HG02610 (cell line): ENCODE data around the gene EIF5A2.
"Not testable (repeated sequence)": the region's sequence is repeated elsewhere in the genome, so short reads cannot be mapped to it uniquely, and the experiment has no call there.

Source experiments
- ATAC-seq: cut with Tn5 transposase; IDR thresholded peaks from one replicate; pipeline ENCODE4 v1.9.1; 2021; ENCODE audit warnings: mild to moderate bottlenecking, moderate library complexity; ENCODE audit not compliant: unreplicated experiment

Gene EIF5A2

GRCh38 chr3:170908235-170909116, at the start of gene EIF5A2:
TSS of gene EIF5A2 (minus strand) at chr3:170908637. CDS start at chr3:170907806, 831 bp downstream.
- peak; percentile 92 for ATAC-seq

- no peak for ATAC-seq
Observed at GRCh38 chr3:170956647-170957046, 48.2 kb upstream of the EIF5A2 start.

- no peak for ATAC-seq
Observed at GRCh38 chr3:170953736-170954135, 45.3 kb upstream of the EIF5A2 start.

- ATAC-seq, result no peak
Observed at GRCh38 chr3:170953229-170953628, 44.8 kb upstream of the EIF5A2 start.

- no peak for ATAC-seq
Observed at GRCh38 chr3:170949211-170949610, 40.8 kb upstream of the EIF5A2 start.

- no peak for ATAC-seq
Observed at GRCh38 chr3:170947018-170947769, 38.8 kb upstream of the EIF5A2 start.

- ATAC-seq, result no peak
Observed at GRCh38 chr3:170942011-170942410, 33.6 kb upstream of the EIF5A2 start.

GRCh38 chr3:170941551-170941950, 33.1 kb upstream of the EIF5A2 start:
- no peak for ATAC-seq

GRCh38 chr3:170933039-170933438, 24.6 kb upstream of the EIF5A2 start:
- not testable (repeated sequence) for ATAC-seq

GRCh38 chr3:170923553-170923952, 15.1 kb upstream of the EIF5A2 start:
- ATAC-seq, result not testable (repeated sequence)

GRCh38 chr3:170918715-170919114, 10.3 kb upstream of the EIF5A2 start:
- no peak for ATAC-seq

GRCh38 chr3:170914690-170915089, 6.3 kb upstream of the EIF5A2 start:
- ATAC-seq, result no peak

GRCh38 chr3:170914212-170914611, 5.8 kb upstream of the EIF5A2 start:
- no peak for ATAC-seq

- ATAC-seq, result no peak
Observed at GRCh38 chr3:170911051-170911450, 2.6 kb upstream of the EIF5A2 start.

GRCh38 chr3:170910542-170910941, 2.1 kb upstream of the EIF5A2 start:
- ATAC-seq, result no peak

GRCh38 chr3:170909129-170909903, 879 bp upstream of the EIF5A2 start:
- ATAC-seq, result no peak

- ATAC-seq, result peak; percentile 2
Observed at GRCh38 chr3:170907637-170908234, 701 bp downstream of the EIF5A2 start.

GRCh38 chr3:170905862-170906261, 2.6 kb downstream of the EIF5A2 start:
- no peak for ATAC-seq

- no peak for ATAC-seq
Observed at GRCh38 chr3:170903123-170903522, 5.3 kb downstream of the EIF5A2 start.

GRCh38 chr3:170899455-170899854, 9.0 kb downstream of the EIF5A2 start:
- no peak for ATAC-seq

GRCh38 chr3:170897978-170898377, 10.5 kb downstream of the EIF5A2 start:
- no peak for ATAC-seq
